HCT116 (cell line): Measurements from ENCODE around the gene C12orf50. TPM values are rescaled to one million over a fixed set of nuclear protein-coding genes. Genes with fewer than 3 reads are reported as not detected.

ENCODE experiments used
- ATAC-seq: fragments of 200-7000 bp; cut with Tn5 transposase; 2 replicates; pipeline ENCODE4 v1.9.1; 2020; ENCODE audit warnings: mild to moderate bottlenecking, moderate library complexity
- Bru-seq: library from RNA; stranded (reverse); fragments of 400-500 nt; gene quantifications from one replicate; lab custom pipeline; 2021; lab: Mats Ljungman, UMichigan
- BruChase-seq, 2 experiments: library from RNA; stranded (reverse); fragments of 400-500 nt; gene quantifications; one replicate each; lab custom pipeline; 2021; lab: Mats Ljungman, UMichigan
- BruUV-seq: library from RNA; stranded (reverse); fragments of 400-500 nt; replicated peaks from 2 replicates; lab custom pipeline; 2021; lab: Mats Ljungman, UMichigan
- CTCF ChIA-PET: fragments of 300-600 bp; sonication (Branson Sonifier 250); formaldehyde crosslinking; loops from one replicate; lab custom pipeline; 2021; ENCODE audit warnings: antibody characterized with exemption; lab: Charles Lee
- POLR2A ChIA-PET: fragments of 300-600, 350-600 bp; sonication (Branson Sonifier 250); formaldehyde crosslinking; loops from one replicate; lab custom pipeline; 2021; ENCODE audit warnings: antibody characterized with exemption; lab: Charles Lee
- RAD21 ChIA-PET, 2 experiments: fragments of 300-600 bp; sonication (Branson Sonifier 250); formaldehyde crosslinking; loops; one replicate each; lab custom pipeline; 2023; ENCODE audit warnings: low total read pairs in 2 of 2; ENCODE audit not compliant: uncharacterized antibody in 2 of 2, unreplicated experiment in 2 of 2, low non-redundant PET in 1 of 2; lab: Charles Lee
- DNase-seq: peaks from one replicate; pipeline ENCODE4 v3.0.0-alpha.2; 2010; ENCODE audit warnings: low read depth, low spot score
- H2AFZ ChIP-seq: fragments of 200-600 bp; shearing (Covaris generic), sonication (generic); 2 replicates; pipeline ENCODE4 v1.6.1; 2017; ENCODE audit warnings: low read depth, mixed run types, mixed read lengths, antibody characterized with exemption, low read length; ENCODE audit not compliant: poor library complexity, severe bottlenecking
- H3K27ac ChIP-seq: 2 replicates; pipeline ENCODE4 v1.5.1; 2012; ENCODE audit warnings: low read depth, low read length
- H3K27me3 ChIP-seq: fragments of 200-600 bp; sonication (generic); 2 replicates; pipeline ENCODE4 v1.6.1; 2016; ENCODE audit warnings: mixed run types, low read length, mixed read lengths; ENCODE audit not compliant: insufficient read depth
- H3K36me3 ChIP-seq, 2 experiments: fragments of 200-500 bp in 1 of 2; fragments of 200-600 bp in 1 of 2; sonication (Bioruptor generic) in 1 of 2; sonication (generic) in 1 of 2; 2 replicates each; pipeline versions ENCODE4 v1.5.1 to v1.6.1; 2014 to 2016; ENCODE audit warnings: low read length in 2 of 2, inconsistent platforms in 1 of 2, mixed read lengths in 1 of 2, mixed run types in 1 of 2; ENCODE audit not compliant: insufficient read depth in 2 of 2, control insufficient read depth in 1 of 2
- H3K4me1 ChIP-seq, 2 experiments: fragments of 200-600 bp in 1 of 2; sonication (generic) in 1 of 2; 2 replicates each; pipeline versions ENCODE4 v1.5.1 to v1.6.1; 2012 to 2017; ENCODE audit warnings: low read length in 2 of 2, inconsistent platforms in 1 of 2, mild to moderate bottlenecking in 1 of 2, mixed read lengths in 1 of 2, mixed run types in 1 of 2, moderate library complexity in 1 of 2; ENCODE audit not compliant: insufficient read depth in 2 of 2, control insufficient read depth in 1 of 2
- H3K4me2 ChIP-seq: fragments of 200-600 bp; sonication (generic); 2 replicates; pipeline ENCODE4 v1.6.1; 2017; ENCODE audit warnings: mixed run types, low read length, mixed read lengths
- H3K4me3 ChIP-seq, 2 experiments: fragments of 200-600 bp in 1 of 2; sonication (generic) in 1 of 2; replicated peaks in 1 of 2; 2 replicates each; pipeline ENCODE4 v1.5.1; 2011 to 2016; ENCODE audit warnings: low read length in 2 of 2, control low read depth in 1 of 2, low read depth in 1 of 2, mild to moderate bottlenecking in 1 of 2, mixed read lengths in 1 of 2, mixed run types in 1 of 2
- H3K79me2 ChIP-seq: fragments of 200-600 bp; sonication (generic); 2 replicates; pipeline ENCODE4 v1.6.1; 2017; ENCODE audit warnings: mild to moderate bottlenecking, mixed run types, low read length, moderate library complexity, mixed read lengths; ENCODE audit not compliant: insufficient read depth
- H3K9ac ChIP-seq: fragments of 200-600 bp; sonication (generic); 2 replicates; pipeline ENCODE4 v1.6.1; 2016; ENCODE audit warnings: low read length, mixed read lengths
- H3K9me2 ChIP-seq: fragments of 200-600 bp; sonication (generic), shearing (Covaris generic); 2 replicates; pipeline ENCODE4 v1.6.1; 2017; ENCODE audit warnings: mixed run types, mild to moderate bottlenecking, moderate library complexity; ENCODE audit not compliant: insufficient read depth
- H3K9me3 ChIP-seq, 2 experiments: fragments of 200-500 bp in 1 of 2; fragments of 200-600 bp in 1 of 2; sonication (Bioruptor generic) in 1 of 2; sonication (generic) in 1 of 2; 2 replicates each; pipeline ENCODE4 v1.6.1; 2014 to 2017; ENCODE audit warnings: low read length in 2 of 2, mixed read lengths in 2 of 2, inconsistent platforms in 1 of 2, low read depth in 1 of 2, mild to moderate bottlenecking in 1 of 2, mixed run types in 1 of 2, moderate library complexity in 1 of 2; ENCODE audit not compliant: control insufficient read depth in 1 of 2, insufficient read depth in 1 of 2
- H4K20me1 ChIP-seq: fragments of 200-600 bp; sonication (generic), shearing (Covaris generic); 2 replicates; pipeline ENCODE4 v1.6.1; 2017; ENCODE audit warnings: mixed run types, mild to moderate bottlenecking, moderate library complexity; ENCODE audit not compliant: insufficient read depth
- CEBPB ChIP-seq: IDR thresholded peaks from 2 replicates; pipeline ENCODE4 v1.6.1; 2012; ENCODE audit warnings: low read depth
- TCF7L2 ChIP-seq: IDR thresholded peaks from 2 replicates; pipeline ENCODE4 v1.7.0; 2011; ENCODE audit warnings: borderline replicate concordance, inconsistent platforms; ENCODE audit not compliant: insufficient read depth, insufficient read length; ENCODE audit errors: extremely low read depth
- ZFX ChIP-seq: fragments of 450-650 bp; IDR thresholded peaks from 2 replicates; pipeline ENCODE4 v1.6.1; 2017
- intact Hi-C: fragments of 100-400 bp; cut with micrococcal nuclease; formaldehyde crosslinking; loops from 2 replicates; pipeline ENCODE4 v1.10.0; 2022
- long read RNA-seq: library from polyadenylated mRNA; unstranded; transcript quantifications from one replicate; pipeline ENCODE4 v2.0.0, GENCODE V29; 2021; ENCODE audit not compliant: unreplicated experiment
- polyA plus RNA-seq: library from polyadenylated mRNA; unstranded; fragments of >200 nt; gene quantifications from 2 replicates; pipeline ENCODE4 v1.2.1, GENCODE V29; 2012; ENCODE audit warnings: missing spikeins
- total RNA-seq: library from RNA; stranded (reverse); gene quantifications from one replicate; pipeline ENCODE4 v1.2.1, GENCODE V29; 2021; ENCODE audit not compliant: unreplicated experiment

Gene C12orf50, protein sequence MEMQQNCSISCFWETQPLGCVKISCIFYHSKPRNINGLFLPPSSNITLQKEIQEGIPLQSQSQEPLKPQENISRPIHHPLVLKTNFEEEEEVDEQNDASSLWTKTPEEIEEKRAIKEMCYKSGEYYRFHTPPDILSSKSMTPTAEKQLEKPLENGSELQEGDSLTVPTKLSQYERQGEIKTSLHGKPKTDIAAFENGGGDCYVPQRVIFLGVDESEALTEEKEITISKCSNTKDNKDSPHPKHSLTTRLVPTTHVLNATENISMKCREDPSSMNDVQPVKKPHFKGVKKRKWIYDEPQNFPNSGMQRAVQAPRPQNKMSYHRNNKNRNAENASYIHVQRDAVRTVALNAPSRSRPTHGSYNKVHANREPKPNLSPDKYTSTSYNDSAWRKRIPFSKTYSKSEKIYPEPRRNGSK
- total RNA-seq = not detected
- 0.01 TPM in 1 of 2 replicates, not detected in the other for polyA plus RNA-seq
- Bru-seq, nascent RNA = percentile 14 among the genes with signal in this experiment
- percentile 8 among the genes with signal in this experiment for BruChase-seq, experiment 1, labeled RNA remaining after a 6-hour chase
- BruChase-seq, experiment 2, labeled RNA remaining after a 2-hour chase = percentile 7 among the genes with signal in this experiment
- long read RNA-seq = 0 reads

- POLR2A ChIA-PET = no interaction called here
- no peaks in the 10 kb centered on the region for H3K9me2 ChIP-seq
- H2AFZ ChIP-seq = peak within 1 kb of the TSS; percentile 22
- TF ChIP-seq CEBPB (peak; percentile 37; the same call in 1 of the 2 replicates), TCF7L2 (no peak)
- no TSS peak for BruUV-seq
- RAD21 ChIA-PET = no interaction called here
- CTCF ChIA-PET = no interaction called here
- no peak within 1 kb of the TSS for H3K4me2 ChIP-seq
- ATAC-seq (no peak), DNase-seq (no peak)
- H3K27me3 ChIP-seq = no peaks in the 10 kb centered on the region
- intact Hi-C loops = no loop called here
- H3K27ac ChIP-seq = no peak within 1 kb of the TSS
- no peaks in the 10 kb centered on the region for H3K4me1 ChIP-seq
- H4K20me1 ChIP-seq = no peaks in the 10 kb centered on the region
- H3K9ac ChIP-seq = no peak within 1 kb of the TSS
- H3K36me3 ChIP-seq = no peaks in the 10 kb centered on the region; a peak in 1 of 4 replicates
- no peaks in the 10 kb centered on the region for H3K79me2 ChIP-seq
- no peaks in the 10 kb centered on the region for H3K9me3 ChIP-seq
- H3K4me3 ChIP-seq = no peak within 1 kb of the TSS
Measured at GRCh38 chr12:88029093-88029665, at the start of gene C12orf50. Gene C12orf50 (minus strand): TSS chr12:88029401. CDS start chr12:88026962, 2,439 bp downstream.

DNA sequence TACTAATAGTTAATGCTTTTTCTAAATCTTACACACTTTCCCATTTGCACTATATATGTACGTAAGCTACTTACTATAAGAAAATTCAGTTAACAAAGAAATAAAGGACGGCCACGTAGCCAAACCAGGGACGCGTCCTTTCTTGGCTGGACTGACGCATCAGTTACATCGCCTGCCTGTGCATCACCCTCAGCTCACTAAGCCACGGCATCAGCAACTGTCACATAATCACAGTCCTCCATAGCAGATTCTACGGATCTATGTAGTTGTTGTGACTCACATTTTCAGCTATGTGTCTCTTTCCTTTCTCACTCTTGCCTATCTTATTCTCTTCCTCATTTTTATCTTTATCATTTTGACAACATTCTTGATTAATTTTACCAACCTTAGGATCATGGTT is 38.1 kb upstream of the C12orf50 start:
- no peak overlapping the region for H3K27ac ChIP-seq
- H3K9me3 ChIP-seq = no peaks in the 10 kb centered on the region
- peaks cover 0 to 2% of the 10 kb centered on the region in 2 experiments; a peak in 1 of 4 replicates for H3K36me3 ChIP-seq
- H2AFZ ChIP-seq = no peak overlapping the region
- H3K27me3 ChIP-seq = no peaks in the 10 kb centered on the region
- ChIA-PET POLR2A (interaction anchor here (0.7 kb wide), 1 partner anchor 32 kb away, joined by 3 read pairs; a partner anchor contains a TSS), CTCF (no interaction called here), RAD21 (no interaction called here)
- no peaks in the 10 kb centered on the region for H3K79me2 ChIP-seq
- no peaks in the 10 kb centered on the region for H3K9me2 ChIP-seq
- intact Hi-C loops = no loop called here
- peaks cover 0 to 9% of the 10 kb centered on the region in 2 experiments; a peak in 2 of 4 replicates for H3K4me1 ChIP-seq
- BruUV-seq = no TSS peak
- TF ChIP-seq ZFX = no peak
- H3K4me2 ChIP-seq = no peak overlapping the region
- no peaks in the 10 kb centered on the region for H4K20me1 ChIP-seq
- ATAC-seq = no peak
- no peak for DNase-seq
- H3K4me3 ChIP-seq = no peak overlapping the region
- H3K9ac ChIP-seq = no peak overlapping the region
